T47D (cell line): ENCODE measurements around the gene SH3GL3.

ENCODE experiments used
- DNase-seq, 2 experiments: peaks; one replicate each; pipeline versions ENCODE4 v3.0.0 to v3.0.0-alpha.2; 2011 to 2012; ENCODE audit warnings: low read depth in 1 of 2, low spot score in 1 of 2
- JUND ChIP-seq: IDR thresholded peaks from 2 replicates; pipeline ENCODE4 v1.6.1; 2012; ENCODE audit warnings: low read depth
- in situ Hi-C: cut with HindIII; loops from 2 replicates; pipeline ENCODE4 v1.10.0; 2016; ENCODE audit warnings: low sequenced_read_pairs, low pct_unique_long_range_greater_than_20kb

Gene SH3GL3

GRCh38 chr15:83545804-83546511, 98.8 kb downstream of the SH3GL3 start:
- DNase-seq, result no peak
- in situ Hi-C loops, result no loop called here
- TF ChIP-seq JUND, result no peak

GRCh38 chr15:83546512-83546888, 99.4 kb downstream of the SH3GL3 start:
- DNase-seq, result peak in 1 of 2 experiments; percentile 7
- TF ChIP-seq JUND, result no peak
- in situ Hi-C loops, result no loop called here

GRCh38 chr15:83547168-83547567, 100.0 kb downstream of the SH3GL3 start:
- DNase-seq, result no peak
- in situ Hi-C loops, result no loop called here
- no peak for TF ChIP-seq JUND

GRCh38 chr15:83549623-83550022, 102.5 kb downstream of the SH3GL3 start:
- TF ChIP-seq JUND, result no peak
- in situ Hi-C loops, result no loop called here
- no peak for DNase-seq

- DNase-seq, result no peak
- in situ Hi-C loops, result no loop called here
- no peak for TF ChIP-seq JUND
Measured at GRCh38 chr15:83554558-83554957, 107.4 kb downstream of the SH3GL3 start.

GRCh38 chr15:83555383-83555782, 108.2 kb downstream of the SH3GL3 start:
- no peak for TF ChIP-seq JUND
- in situ Hi-C loops, result no loop called here
- no peak for DNase-seq

GRCh38 chr15:83556068-83556467, 108.9 kb downstream of the SH3GL3 start:
- in situ Hi-C loops, result no loop called here
- no peak for TF ChIP-seq JUND
- DNase-seq, result no peak

GRCh38 chr15:83556754-83557153, 109.6 kb downstream of the SH3GL3 start:
- no peak for DNase-seq
- no peak for TF ChIP-seq JUND
- in situ Hi-C loops, result no loop called here

- TF ChIP-seq JUND, result no peak
- no peak for DNase-seq
- in situ Hi-C loops, result no loop called here
Measured at GRCh38 chr15:83558146-83558545, 111.0 kb downstream of the SH3GL3 start.

GRCh38 chr15:83559310-83559966, 112.3 kb downstream of the SH3GL3 start:
- in situ Hi-C loops, result no loop called here
- TF ChIP-seq JUND, result no peak
- peak; percentile 44 to 77 for DNase-seq

- in situ Hi-C loops, result no loop called here
- peak in 1 of 2 experiments; percentile 26 for DNase-seq
- no peak for TF ChIP-seq JUND
Measured at GRCh38 chr15:83561661-83562060, 114.5 kb downstream of the SH3GL3 start.

- TF ChIP-seq JUND, result no peak
- no peak for DNase-seq
- in situ Hi-C loops, result no loop called here
Measured at GRCh38 chr15:83565138-83565537, 118.0 kb downstream of the SH3GL3 start.

- no peak for TF ChIP-seq JUND
- peak; percentile 23 to 64 for DNase-seq
- in situ Hi-C loops, result no loop called here
Measured at GRCh38 chr15:83565553-83566159, 118.5 kb downstream of the SH3GL3 start.
